GM21619 (cell line): Measurements from ENCODE around the gene TENM4.

Experiments used
- ATAC-seq: cut with Tn5 transposase; IDR thresholded peaks from one replicate; pipeline ENCODE4 v1.9.1; 2021; ENCODE audit not compliant: unreplicated experiment

The TENM4 gene

GRCh38 chr11:79035881-79036280 is 404.9 kb downstream of the TENM4 start:
- no peak for ATAC-seq

- ATAC-seq = no peak
Measured at GRCh38 chr11:79033833-79034232, 407.0 kb downstream of the TENM4 start.

GRCh38 chr11:79030448-79030847 is 410.4 kb downstream of the TENM4 start:
- ATAC-seq = no peak

GRCh38 chr11:79028225-79028624 is 412.6 kb downstream of the TENM4 start:
- ATAC-seq = no peak

- ATAC-seq = peak; percentile 78
Measured at GRCh38 chr11:79026803-79027445, 413.9 kb downstream of the TENM4 start.

- ATAC-seq = no peak
Measured at GRCh38 chr11:79025622-79026021, 415.2 kb downstream of the TENM4 start.

- ATAC-seq = no peak
Measured at GRCh38 chr11:79025097-79025496, 415.7 kb downstream of the TENM4 start.

- ATAC-seq = no peak
Measured at GRCh38 chr11:79022265-79022664, 418.6 kb downstream of the TENM4 start.

- no peak for ATAC-seq
Measured at GRCh38 chr11:79021601-79022000, 419.2 kb downstream of the TENM4 start.

- ATAC-seq = no peak
Measured at GRCh38 chr11:79019975-79020374, 420.9 kb downstream of the TENM4 start.

GRCh38 chr11:79019277-79019676 is 421.6 kb downstream of the TENM4 start:
- ATAC-seq = no peak

GRCh38 chr11:79018371-79018849 is 422.4 kb downstream of the TENM4 start:
- ATAC-seq = no peak

GRCh38 chr11:79017811-79018210 is 423.0 kb downstream of the TENM4 start:
- ATAC-seq = no peak

- no peak for ATAC-seq
Measured at GRCh38 chr11:79013509-79013908, 427.3 kb downstream of the TENM4 start.

- no peak for ATAC-seq
Measured at GRCh38 chr11:79011357-79011756, 429.5 kb downstream of the TENM4 start.

- no peak for ATAC-seq
Measured at GRCh38 chr11:79007771-79008402, 432.9 kb downstream of the TENM4 start.

- no peak for ATAC-seq
Measured at GRCh38 chr11:79006854-79007253, 434.0 kb downstream of the TENM4 start.

- no peak for ATAC-seq
Measured at GRCh38 chr11:78996007-78996406, 444.8 kb downstream of the TENM4 start.

GRCh38 chr11:78995171-78995570 is 445.7 kb downstream of the TENM4 start:
- ATAC-seq = no peak

GRCh38 chr11:78993802-78994430 is 446.9 kb downstream of the TENM4 start:
- no peak for ATAC-seq

- no peak for ATAC-seq
Measured at GRCh38 chr11:78991681-78992080, 449.1 kb downstream of the TENM4 start.

GRCh38 chr11:78990261-78990660 is 450.6 kb downstream of the TENM4 start:
- ATAC-seq = no peak
